Measurements from ENCODE around the gene KDELR3.

KDELR3 gene

GRCh38 chr22:38436629-38437395 is 31.1 kb upstream of the KDELR3 start:
- no peak for TF ChIP-seq POU2F2 (IDR thresholded peaks at IDR 0.05; ENCODE audit: low read depth, low read length)
- TF ChIP-seq SPI1 (IDR thresholded peaks at IDR 0.05; ENCODE audit: low read depth, low read length): no peak
- TF ChIP-seq PAX5 (IDR thresholded peaks at IDR 0.05; ENCODE audit: insufficient read depth, low read length, severe bottlenecking): no peak
- TF ChIP-seq POLR2A (IDR thresholded peaks at IDR 0.05; ENCODE audit: low read depth, low read length): no peak
- no peak for TF ChIP-seq POLR2AphosphoS5 (IDR thresholded peaks at IDR 0.05; ENCODE audit: low read depth, low read length)
- TF ChIP-seq TAF1 (IDR thresholded peaks at IDR 0.05; ENCODE audit: low read depth, low read length): no peak
- DNase-seq (ENCODE audit: insufficient read length, low spot score): no peak
- no peak for FAIRE-seq

DNA sequence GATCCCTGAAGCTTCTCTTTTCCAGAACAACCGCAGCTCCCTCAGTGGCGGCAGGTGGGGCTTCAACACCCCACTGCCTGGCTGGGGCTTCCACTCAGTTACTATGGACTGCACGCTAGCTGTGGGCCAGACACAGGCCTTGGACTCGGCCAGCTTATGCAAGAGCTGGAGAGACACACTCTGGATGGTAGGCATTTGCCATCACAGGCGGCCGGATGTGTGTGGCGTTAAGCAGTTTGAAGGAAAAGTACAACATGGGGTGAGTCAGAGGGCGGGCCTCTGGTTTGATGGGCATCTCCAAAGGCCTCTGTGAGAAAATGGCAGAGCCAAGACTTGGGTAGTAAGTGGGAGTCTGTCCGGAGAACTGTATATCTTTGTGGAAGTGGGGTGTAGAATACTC is 30.5 kb upstream of the KDELR3 start:
- FAIRE-seq (no peak), DNase-seq (ENCODE audit: insufficient read length, low spot score) (no peak)
- no peak for TF ChIP-seq POLR2AphosphoS5 (IDR thresholded peaks at IDR 0.05; ENCODE audit: low read depth, low read length)
- no peak for TF ChIP-seq PAX5 (IDR thresholded peaks at IDR 0.05; ENCODE audit: insufficient read depth, low read length, severe bottlenecking)
- TF ChIP-seq SPI1 (IDR thresholded peaks at IDR 0.05; ENCODE audit: low read depth, low read length): no peak
- TF ChIP-seq POU2F2 (IDR thresholded peaks at IDR 0.05; ENCODE audit: low read depth, low read length): no peak
- TF ChIP-seq TAF1 (IDR thresholded peaks at IDR 0.05; ENCODE audit: low read depth, low read length): no peak
- TF ChIP-seq POLR2A (IDR thresholded peaks at IDR 0.05; ENCODE audit: low read depth, low read length): no peak

- no peak for FAIRE-seq
- TF ChIP-seq POU2F2 (IDR thresholded peaks at IDR 0.05; ENCODE audit: low read depth, low read length) (no peak), POLR2A (IDR thresholded peaks at IDR 0.05; ENCODE audit: low read depth, low read length) (no peak), PAX5 (IDR thresholded peaks at IDR 0.05; ENCODE audit: insufficient read depth, low read length, severe bottlenecking) (no peak), SPI1 (IDR thresholded peaks at IDR 0.05; ENCODE audit: low read depth, low read length) (no peak), POLR2AphosphoS5 (IDR thresholded peaks at IDR 0.05; ENCODE audit: low read depth, low read length) (no peak), TAF1 (IDR thresholded peaks at IDR 0.05; ENCODE audit: low read depth, low read length) (no peak)
- DNase-seq (ENCODE audit: insufficient read length, low spot score): no peak
Measured at GRCh38 chr22:38440747-38441350, 27.0 kb upstream of the KDELR3 start.

DNA sequence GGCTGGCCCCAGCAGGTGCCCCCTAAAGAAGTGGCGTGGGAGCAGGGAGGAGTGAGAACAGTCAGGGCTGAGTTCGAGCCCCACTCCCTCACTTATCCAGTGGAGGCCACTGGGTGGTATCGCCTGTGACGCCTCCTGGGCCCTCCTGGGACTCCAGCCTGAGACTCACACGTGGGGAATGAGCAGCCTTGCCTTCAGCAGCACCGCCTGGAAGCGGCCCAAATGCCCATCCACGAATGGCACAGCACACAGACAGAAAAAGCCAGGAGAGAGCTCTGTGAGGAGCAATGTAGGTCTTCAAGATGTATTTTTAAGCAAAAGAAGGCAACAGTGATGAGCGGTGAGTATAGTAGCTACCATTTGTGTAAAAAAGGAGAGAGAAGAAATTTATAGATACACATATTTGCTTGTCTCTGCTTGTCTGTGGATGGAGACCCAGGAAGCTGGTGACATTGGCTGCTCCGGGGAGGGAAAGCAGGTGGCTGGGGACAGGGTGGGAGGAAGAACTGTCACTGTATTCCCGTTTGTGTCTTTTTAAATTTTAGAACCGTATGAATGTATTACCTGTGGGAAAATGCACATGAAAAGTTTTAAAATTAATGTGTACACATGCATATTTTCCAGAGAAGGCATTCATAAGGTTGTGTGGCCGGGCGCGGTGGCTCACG is 26.1 kb upstream of the KDELR3 start:
- DNase-seq (ENCODE audit: insufficient read length, low spot score) (no peak), FAIRE-seq (no peak)
- no peak for TF ChIP-seq POLR2A (IDR thresholded peaks at IDR 0.05; ENCODE audit: low read depth, low read length)
- TF ChIP-seq TAF1 (IDR thresholded peaks at IDR 0.05; ENCODE audit: low read depth, low read length): no peak
- TF ChIP-seq PAX5 (IDR thresholded peaks at IDR 0.05; ENCODE audit: insufficient read depth, low read length, severe bottlenecking): no peak
- TF ChIP-seq POLR2AphosphoS5 (IDR thresholded peaks at IDR 0.05; ENCODE audit: low read depth, low read length): no peak
- TF ChIP-seq SPI1 (IDR thresholded peaks at IDR 0.05; ENCODE audit: low read depth, low read length): no peak
- no peak for TF ChIP-seq POU2F2 (IDR thresholded peaks at IDR 0.05; ENCODE audit: low read depth, low read length)

GRCh38 chr22:38442967-38443627 is 24.8 kb upstream of the KDELR3 start:
- FAIRE-seq: no peak
- no peak for DNase-seq (ENCODE audit: insufficient read length, low spot score)
- TF ChIP-seq POLR2A (IDR thresholded peaks at IDR 0.05; ENCODE audit: low read depth, low read length) (no peak), POU2F2 (IDR thresholded peaks at IDR 0.05; ENCODE audit: low read depth, low read length) (no peak), PAX5 (IDR thresholded peaks at IDR 0.05; ENCODE audit: insufficient read depth, low read length, severe bottlenecking) (no peak), TAF1 (IDR thresholded peaks at IDR 0.05; ENCODE audit: low read depth, low read length) (no peak), POLR2AphosphoS5 (IDR thresholded peaks at IDR 0.05; ENCODE audit: low read depth, low read length) (no peak), SPI1 (IDR thresholded peaks at IDR 0.05; ENCODE audit: low read depth, low read length) (no peak)

GRCh38 chr22:38443628-38444521 is 24.0 kb upstream of the KDELR3 start:
- FAIRE-seq: no peak
- TF ChIP-seq POLR2A (IDR thresholded peaks at IDR 0.05; ENCODE audit: low read depth, low read length) (no peak), SPI1 (IDR thresholded peaks at IDR 0.05; ENCODE audit: low read depth, low read length) (no peak), TAF1 (IDR thresholded peaks at IDR 0.05; ENCODE audit: low read depth, low read length) (no peak), PAX5 (IDR thresholded peaks at IDR 0.05; ENCODE audit: insufficient read depth, low read length, severe bottlenecking) (no peak), POU2F2 (IDR thresholded peaks at IDR 0.05; ENCODE audit: low read depth, low read length) (no peak)
- no peak for DNase-seq (ENCODE audit: insufficient read length, low spot score)

DNA sequence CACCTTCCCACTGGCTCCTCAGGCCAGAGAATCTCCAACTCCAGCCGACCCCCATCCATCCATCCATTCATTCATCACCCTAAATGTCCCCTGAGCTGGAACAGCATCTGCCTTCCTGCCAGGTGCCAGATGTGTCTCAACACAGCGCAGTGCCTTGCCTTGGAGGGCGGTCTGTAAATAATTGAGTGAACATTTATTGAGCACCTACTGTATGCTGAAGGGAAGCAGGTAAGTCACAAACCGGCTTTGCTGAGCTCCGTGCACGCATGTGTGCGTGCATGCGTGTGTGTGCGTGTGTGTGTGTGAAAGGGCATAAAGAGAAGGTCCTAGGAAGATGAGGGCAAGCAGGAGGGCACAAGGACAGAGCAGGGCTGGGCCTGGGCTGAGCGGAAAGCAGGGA is 23.1 kb upstream of the KDELR3 start:
- no peak for TF ChIP-seq POU2F2 (IDR thresholded peaks at IDR 0.05; ENCODE audit: low read depth, low read length)
- no peak for TF ChIP-seq TAF1 (IDR thresholded peaks at IDR 0.05; ENCODE audit: low read depth, low read length)
- TF ChIP-seq POLR2AphosphoS5 (IDR thresholded peaks at IDR 0.05; ENCODE audit: low read depth, low read length): no peak
- no peak for TF ChIP-seq SPI1 (IDR thresholded peaks at IDR 0.05; ENCODE audit: low read depth, low read length)
- TF ChIP-seq PAX5 (IDR thresholded peaks at IDR 0.05; ENCODE audit: insufficient read depth, low read length, severe bottlenecking): no peak
- no peak for TF ChIP-seq POLR2A (IDR thresholded peaks at IDR 0.05; ENCODE audit: low read depth, low read length)
- FAIRE-seq: no peak
- no peak for DNase-seq (ENCODE audit: insufficient read length, low spot score)

GRCh38 chr22:38446018-38446601 is 21.8 kb upstream of the KDELR3 start:
- no peak for TF ChIP-seq POLR2A (IDR thresholded peaks at IDR 0.05; ENCODE audit: low read depth, low read length)
- TF ChIP-seq SPI1 (IDR thresholded peaks at IDR 0.05; ENCODE audit: low read depth, low read length): no peak
- no peak for TF ChIP-seq POU2F2 (IDR thresholded peaks at IDR 0.05; ENCODE audit: low read depth, low read length)
- TF ChIP-seq POLR2AphosphoS5 (IDR thresholded peaks at IDR 0.05; ENCODE audit: low read depth, low read length): no peak
- TF ChIP-seq TAF1 (IDR thresholded peaks at IDR 0.05; ENCODE audit: low read depth, low read length): no peak
- FAIRE-seq: no peak
- DNase-seq (ENCODE audit: insufficient read length, low spot score): no peak
